Fibroblast of mammary gland (primary cell): Measurements from ENCODE around the gene F10.

ENCODE experiments used
- DNase-seq: peaks from one replicate; pipeline ENCODE4 v3.0.0-alpha.2; 2010; ENCODE audit warnings: low read depth
- H3K4me3 ChIP-seq: 2 replicates; pipeline ENCODE4 v1.5.1; 2011; ENCODE audit warnings: low read depth, mild to moderate bottlenecking, low read length, moderate library complexity; ENCODE audit not compliant: control insufficient read depth
- CTCF ChIP-seq: conservative IDR thresholded peaks from 2 replicates; pipeline ENCODE4 v1.5.1; 2011; ENCODE audit warnings: low read depth, low read length, inconsistent platforms; ENCODE audit not compliant: control insufficient read depth, insufficient read depth

Gene F10

GRCh38 chr13:113151745-113152690, 29.4 kb downstream of the F10 start:
- H3K4me3 ChIP-seq: no peak overlapping the region
- TF ChIP-seq CTCF: no peak
- DNase-seq: peak; percentile 79

DNA sequence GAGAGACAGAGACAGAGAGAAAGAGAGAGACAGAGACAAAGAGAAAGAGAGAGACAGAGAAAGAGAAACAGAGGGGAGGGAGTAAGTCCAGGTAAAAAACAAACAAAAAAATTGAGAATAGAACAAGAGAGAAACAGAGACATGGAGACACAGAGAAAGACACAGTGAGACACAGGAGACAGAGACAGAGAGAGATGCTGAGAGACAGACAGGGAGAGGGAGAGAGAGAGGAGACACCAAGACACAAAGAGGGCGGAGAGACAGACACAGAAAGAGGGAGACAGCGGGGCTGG, 30.0 kb downstream of the F10 start:
- peak overlapping the region; percentile 15 for H3K4me3 ChIP-seq
- TF ChIP-seq CTCF: no peak
- no peak for DNase-seq

DNA sequence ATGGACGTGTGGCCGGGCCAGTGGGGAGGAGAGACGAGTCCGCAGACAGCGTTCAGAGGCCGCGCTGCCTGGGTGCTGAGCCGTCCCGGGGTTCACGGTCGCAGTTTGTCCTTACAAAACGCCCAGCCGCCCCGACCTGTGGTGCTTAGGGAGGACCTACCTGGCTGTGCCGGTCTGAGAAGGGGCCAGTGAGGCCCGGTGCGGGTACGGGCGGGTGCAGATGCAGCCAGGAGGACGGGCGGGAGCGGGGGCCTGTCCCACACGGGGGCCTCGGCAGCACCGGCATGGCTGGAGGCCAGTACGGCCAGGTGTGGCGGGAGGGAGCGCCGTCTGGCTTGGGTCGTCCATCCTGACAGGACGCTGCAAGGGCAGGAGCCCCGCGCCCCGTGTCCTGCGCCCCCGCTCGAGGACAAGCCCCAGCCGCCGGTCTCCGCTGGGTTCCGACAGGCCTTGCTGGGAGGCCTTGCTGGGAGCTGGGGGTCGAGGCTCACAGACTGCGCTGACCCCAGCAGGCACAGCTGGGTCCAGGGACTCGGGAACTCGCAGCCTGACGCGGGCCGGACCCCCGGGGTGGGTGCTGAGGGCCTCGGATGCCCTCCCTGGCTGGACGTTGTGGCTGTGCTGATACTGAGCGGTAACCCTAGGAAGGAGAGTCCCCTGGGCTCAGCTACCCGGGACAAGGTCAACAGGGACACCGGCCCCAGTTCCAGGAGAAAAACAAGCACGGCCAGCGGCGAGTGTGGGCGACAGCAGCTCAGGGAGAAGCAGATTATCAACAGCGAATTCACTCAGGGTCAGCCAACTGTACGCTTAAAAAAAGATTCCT, 30.6 kb downstream of the F10 start:
- DNase-seq: peak; percentile 28
- H3K4me3 ChIP-seq: peak overlapping the region; percentile 23
- no peak for TF ChIP-seq CTCF

DNA sequence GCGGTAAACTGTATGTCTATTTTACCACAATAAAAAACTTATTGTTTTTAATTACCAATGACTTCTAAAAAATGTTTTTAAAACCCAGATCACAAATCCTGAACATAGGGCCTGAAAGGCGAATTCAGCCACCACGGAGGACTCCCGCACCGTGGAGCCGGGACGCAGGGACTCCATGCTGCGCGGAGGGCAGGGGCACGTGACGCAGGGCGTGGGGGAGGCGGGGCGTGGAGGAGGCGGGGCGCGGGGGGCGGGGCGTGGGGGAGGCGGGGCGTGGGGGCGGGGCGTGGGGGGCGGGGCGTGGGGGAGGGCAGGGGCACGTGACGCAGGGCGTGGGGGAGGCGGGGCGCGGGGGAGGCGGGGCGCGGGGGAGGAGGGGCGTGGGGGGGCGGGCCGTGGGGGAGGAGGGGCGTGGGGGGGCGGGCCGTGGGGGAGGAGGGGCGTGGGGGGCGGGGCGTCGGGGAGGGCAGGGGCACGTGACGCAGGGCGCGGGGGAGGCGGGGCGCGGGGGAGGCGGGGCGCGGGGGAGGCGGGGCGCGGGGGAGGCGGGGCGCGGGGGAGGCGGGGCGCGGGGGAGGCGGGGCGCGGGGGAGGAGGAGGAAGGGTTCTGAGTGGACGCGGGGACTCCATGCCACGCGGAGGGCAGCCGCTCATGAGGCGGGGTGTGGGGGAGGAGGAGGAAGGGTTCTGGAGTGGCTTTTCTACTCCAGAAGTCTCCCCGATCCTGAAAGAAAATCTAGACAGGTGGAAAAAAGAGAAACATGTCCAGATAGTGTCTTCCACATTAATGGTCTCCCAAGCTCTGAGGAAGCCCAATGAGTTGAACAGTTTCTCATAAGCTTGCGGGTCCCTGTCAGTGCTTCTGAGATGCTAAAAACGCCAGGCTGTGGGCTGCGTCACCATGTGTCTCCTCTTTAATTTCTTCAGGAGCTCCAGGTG, 31.5 kb downstream of the F10 start:
- DNase-seq: peak; percentile 52
- peak overlapping the region; percentile 33 for H3K4me3 ChIP-seq
- no peak for TF ChIP-seq CTCF

GRCh38 chr13:113155201-113155600, 32.6 kb downstream of the F10 start:
- DNase-seq: no peak
- H3K4me3 ChIP-seq: no peak overlapping the region
- no peak for TF ChIP-seq CTCF
